ENCODE data around the gene NCSTN. TPM values are rescaled to one million over a fixed set of nuclear protein-coding genes. Genes with fewer than 3 reads are reported as not detected.

Gene NCSTN
- total RNA-seq, 4 donors from 2014 or later = 34.7 to 173 (median 158) TPM

- Histone ChIP-seq H3K4me1 (no peaks in the 10 kb centered on the region), H3K4me3 (no peak overlapping the region), H3K27ac (no peak overlapping the region), H3K27me3 (no peaks in the 10 kb centered on the region), H3K9me3 (no peaks in the 10 kb centered on the region), H3K36me3 (peaks cover 0 to 100% (median 0%) of the 10 kb centered on the region in 3 donors)
- TF ChIP-seq CTCF (IDR thresholded peaks at IDR 0.05) (no peak), POLR2A (IDR thresholded peaks at IDR 0.05) (no peak)
- DNase-seq = no peak
These were observed 15.0 kb upstream of the NCSTN start for GRCh38 chr1:160328184-160328583.

- Histone ChIP-seq H3K27ac (no peak overlapping the region), H3K4me3 (no peak overlapping the region), H3K27me3 (no peaks in the 10 kb centered on the region), H3K4me1 (no peaks in the 10 kb centered on the region), H3K9me3 (no peaks in the 10 kb centered on the region), H3K36me3 (peaks cover 0 to 99% (median 0%) of the 10 kb centered on the region in 3 donors)
- TF ChIP-seq POLR2A (IDR thresholded peaks at IDR 0.05) = no peak
- TF ChIP-seq CTCF (IDR thresholded peaks at IDR 0.05) = no peak
- DNase-seq = no peak
These were observed 13.1 kb upstream of the NCSTN start for GRCh38 chr1:160330119-160330518.

DNA sequence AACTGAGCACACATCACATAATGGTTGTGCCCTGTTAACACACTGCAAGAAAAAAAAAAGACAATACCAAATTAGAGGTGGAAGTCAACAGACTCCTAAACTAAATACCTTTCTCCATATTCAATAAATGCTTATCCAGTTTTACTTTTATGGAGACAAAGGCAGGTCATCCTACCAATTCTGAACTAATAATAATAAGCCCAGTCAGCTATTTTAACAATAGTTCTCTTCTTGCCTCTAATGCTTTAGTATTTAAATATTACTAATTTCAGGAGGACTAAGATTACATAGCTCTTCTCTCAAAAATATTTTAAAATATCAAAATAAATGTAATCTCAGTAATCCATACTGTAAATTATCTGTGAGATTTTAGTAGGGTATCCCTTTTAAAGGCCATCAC is 10.7 kb upstream of the NCSTN start:
- H3K36me3 ChIP-seq = peaks cover 0 to 99% (median 0%) of the 10 kb centered on the region in 3 donors
- TF ChIP-seq POLR2A (IDR thresholded peaks at IDR 0.05) (no peak), CTCF (IDR thresholded peaks at IDR 0.05) (no peak)

GRCh38 chr1:160338580-160338979 is 4.6 kb upstream of the NCSTN start:
- no peak overlapping the region for H3K27ac ChIP-seq
- H3K9me3 ChIP-seq = no peaks in the 10 kb centered on the region
- TF ChIP-seq CTCF (IDR thresholded peaks at IDR 0.05) = no peak
- TF ChIP-seq POLR2A (IDR thresholded peaks at IDR 0.05) = no peak
- DNase-seq = no peak
- H3K36me3 ChIP-seq = peaks cover 0 to 67% (median 0%) of the 10 kb centered on the region in 3 donors
- H3K4me3 ChIP-seq = no peak overlapping the region
- H3K27me3 ChIP-seq = no peaks in the 10 kb centered on the region
- H3K4me1 ChIP-seq = peaks cover 0 to 16% (median 0%) of the 10 kb centered on the region in 4 donors

More for the DNA sequence above, 10.7 kb upstream of the NCSTN start:
- Histone ChIP-seq H3K27ac (no peak overlapping the region), H3K27me3 (no peaks in the 10 kb centered on the region), H3K4me1 (no peaks in the 10 kb centered on the region), H3K4me3 (no peak overlapping the region), H3K9me3 (no peaks in the 10 kb centered on the region)
- DNase-seq = no peak

DNA sequence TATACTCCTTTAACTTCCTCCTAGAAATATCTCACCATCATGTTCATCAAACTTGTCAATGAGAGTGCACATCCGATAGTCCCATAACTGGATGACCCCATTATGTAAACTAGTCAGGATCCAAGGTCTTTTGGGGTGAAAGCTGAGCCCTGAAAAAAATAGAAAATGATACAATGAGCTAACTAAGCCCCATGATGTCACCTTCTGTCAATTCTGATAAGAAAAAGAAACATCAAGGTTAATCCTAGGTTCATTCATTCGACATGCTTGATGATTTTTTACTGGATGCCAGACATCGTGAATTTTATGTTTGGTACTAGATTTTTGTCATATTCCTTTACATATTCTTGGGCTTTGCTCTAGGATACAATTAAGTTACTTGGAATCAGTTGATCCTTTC is 3.0 kb upstream of the NCSTN start:
- H3K27ac ChIP-seq = no peak overlapping the region
- H3K36me3 ChIP-seq = peaks cover 0 to 57% (median 0%) of the 10 kb centered on the region in 3 donors
- TF ChIP-seq POLR2A (IDR thresholded peaks at IDR 0.05) (no peak), CTCF (IDR thresholded peaks at IDR 0.05) (no peak)
- H3K4me3 ChIP-seq = no peak overlapping the region
- no peak for DNase-seq
- peaks cover 0 to 26% (median 0%) of the 10 kb centered on the region in 4 donors for H3K4me1 ChIP-seq
- H3K27me3 ChIP-seq = no peaks in the 10 kb centered on the region
- H3K9me3 ChIP-seq = no peaks in the 10 kb centered on the region

GRCh38 chr1:160340866-160341265 is 2.3 kb upstream of the NCSTN start:
- TF ChIP-seq CTCF (IDR thresholded peaks at IDR 0.05) (no peak), POLR2A (IDR thresholded peaks at IDR 0.05) (no peak)
- Histone ChIP-seq H3K27ac (no peak overlapping the region), H3K27me3 (no peaks in the 10 kb centered on the region), H3K36me3 (peaks cover 0 to 55% (median 0%) of the 10 kb centered on the region in 3 donors), H3K4me3 (no peak overlapping the region), H3K4me1 (peaks cover 0 to 26% (median 0%) of the 10 kb centered on the region in 4 donors), H3K9me3 (no peaks in the 10 kb centered on the region)
- DNase-seq = no peak

All from Peyer's patch (tissue), 4 donors.